ENCODE measurements around the gene PTPRQ. TPM values are rescaled to one million over a fixed set of nuclear protein-coding genes. Genes with fewer than 3 reads are reported as not detected.

PTPRQ gene
- total RNA-seq, 1 experiment from 2014 or later: not detected

DNA sequence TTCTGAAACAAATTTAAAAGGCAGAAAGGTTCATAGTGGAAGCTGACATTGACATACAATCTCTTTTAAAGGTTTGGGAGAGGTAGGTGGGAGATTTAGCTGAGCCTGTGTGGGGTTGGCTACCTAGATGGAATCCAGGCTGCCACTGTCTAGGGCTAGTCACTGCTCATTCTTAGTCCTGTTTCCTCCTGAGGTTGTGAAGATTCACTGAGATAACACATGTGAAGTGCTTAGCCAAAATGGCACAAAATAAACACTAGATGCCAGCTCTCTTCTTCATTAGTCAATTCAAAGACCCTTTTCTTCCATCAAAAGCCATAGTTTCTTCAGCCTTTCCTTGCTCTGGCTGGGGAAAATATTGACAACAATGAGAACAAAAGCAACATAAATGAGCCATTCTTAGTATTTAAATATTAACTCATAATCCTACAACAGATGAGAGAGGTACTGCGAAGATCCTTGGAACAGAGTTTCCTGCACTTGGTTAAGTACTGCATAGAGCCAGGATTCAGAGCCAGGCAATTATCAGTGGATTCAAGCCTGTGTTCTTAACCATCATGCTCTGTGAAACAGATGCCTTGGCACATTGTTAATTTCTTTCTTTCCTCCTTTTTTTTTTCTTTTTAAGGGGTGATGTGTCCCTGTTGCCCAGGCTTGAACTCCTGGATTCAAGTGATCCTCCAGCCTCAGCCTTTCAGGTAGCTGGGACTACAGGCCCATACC lies 266.9 kb downstream of the PTPRQ start:
- Mint-ChIP-seq H3K4me1 (ENCODE audit: low read depth, unreplicated experiment) (no peaks in the 10 kb centered on the region), H3K27me3 (ENCODE audit: unreplicated experiment) (no peaks in the 10 kb centered on the region), H3K36me3 (ENCODE audit: insufficient read depth, unreplicated experiment) (peaks cover 3% of the 10 kb centered on the region), H3K9me3 (ENCODE audit: low read depth, unreplicated experiment) (no peaks in the 10 kb centered on the region), H3K27ac (ENCODE audit: unreplicated experiment) (no peak overlapping the region), H3K4me3 (ENCODE audit: low read depth, unreplicated experiment) (no peak overlapping the region)
- intact Hi-C loops (cut with micrococcal nuclease; ENCODE audit: unreplicated experiment): no loop called here
- no TSS peak for BruUV-seq (replicated peaks)
- TF ChIP-seq, protein P1, sequence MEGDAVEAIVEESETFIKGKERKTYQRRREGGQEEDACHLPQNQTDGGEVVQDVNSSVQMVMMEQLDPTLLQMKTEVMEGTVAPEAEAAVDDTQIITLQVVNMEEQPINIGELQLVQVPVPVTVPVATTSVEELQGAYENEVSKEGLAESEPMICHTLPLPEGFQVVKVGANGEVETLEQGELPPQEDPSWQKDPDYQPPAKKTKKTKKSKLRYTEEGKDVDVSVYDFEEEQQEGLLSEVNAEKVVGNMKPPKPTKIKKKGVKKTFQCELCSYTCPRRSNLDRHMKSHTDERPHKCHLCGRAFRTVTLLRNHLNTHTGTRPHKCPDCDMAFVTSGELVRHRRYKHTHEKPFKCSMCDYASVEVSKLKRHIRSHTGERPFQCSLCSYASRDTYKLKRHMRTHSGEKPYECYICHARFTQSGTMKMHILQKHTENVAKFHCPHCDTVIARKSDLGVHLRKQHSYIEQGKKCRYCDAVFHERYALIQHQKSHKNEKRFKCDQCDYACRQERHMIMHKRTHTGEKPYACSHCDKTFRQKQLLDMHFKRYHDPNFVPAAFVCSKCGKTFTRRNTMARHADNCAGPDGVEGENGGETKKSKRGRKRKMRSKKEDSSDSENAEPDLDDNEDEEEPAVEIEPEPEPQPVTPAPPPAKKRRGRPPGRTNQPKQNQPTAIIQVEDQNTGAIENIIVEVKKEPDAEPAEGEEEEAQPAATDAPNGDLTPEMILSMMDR (IDR thresholded peaks at IDR 0.05; ENCODE audit: unreplicated experiment): no peak
- no peak for DNase-seq
- CTCF ChIA-PET: no interaction called here

DNA sequence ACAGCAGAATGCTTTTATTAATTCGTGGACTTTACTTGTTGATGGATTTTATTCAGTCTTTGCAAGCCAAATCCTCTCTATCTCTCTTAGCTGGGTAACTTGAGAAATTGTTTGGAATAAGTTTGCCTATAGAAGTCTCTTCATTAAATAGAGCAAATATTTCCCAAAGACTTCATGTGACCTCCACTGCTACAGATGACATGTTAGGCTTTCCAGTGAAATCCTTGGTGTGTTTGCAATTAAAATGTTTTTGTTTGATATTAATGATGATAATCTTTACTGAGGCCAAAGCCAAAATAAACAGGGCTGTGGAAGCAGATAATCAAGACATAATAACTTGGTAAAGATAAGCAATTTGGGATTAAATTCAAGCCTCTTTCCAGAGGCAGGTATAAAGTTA lies 267.8 kb downstream of the PTPRQ start:
- no peaks in the 10 kb centered on the region for H3K27me3 Mint-ChIP-seq (ENCODE audit: unreplicated experiment)
- no peak overlapping the region for H3K4me3 Mint-ChIP-seq (ENCODE audit: low read depth, unreplicated experiment)
- BruUV-seq (replicated peaks): no TSS peak
- intact Hi-C loops (cut with micrococcal nuclease; ENCODE audit: unreplicated experiment): no loop called here
- no peaks in the 10 kb centered on the region for H3K36me3 Mint-ChIP-seq (ENCODE audit: insufficient read depth, unreplicated experiment)
- DNase-seq: no peak
- TF ChIP-seq, protein P1 (IDR thresholded peaks at IDR 0.05; ENCODE audit: unreplicated experiment): no peak
- CTCF ChIA-PET: no interaction called here
- H3K27ac Mint-ChIP-seq (ENCODE audit: unreplicated experiment): no peak overlapping the region
- H3K4me1 Mint-ChIP-seq (ENCODE audit: low read depth, unreplicated experiment): no peaks in the 10 kb centered on the region
- H3K9me3 Mint-ChIP-seq (ENCODE audit: low read depth, unreplicated experiment): no peaks in the 10 kb centered on the region

DNA sequence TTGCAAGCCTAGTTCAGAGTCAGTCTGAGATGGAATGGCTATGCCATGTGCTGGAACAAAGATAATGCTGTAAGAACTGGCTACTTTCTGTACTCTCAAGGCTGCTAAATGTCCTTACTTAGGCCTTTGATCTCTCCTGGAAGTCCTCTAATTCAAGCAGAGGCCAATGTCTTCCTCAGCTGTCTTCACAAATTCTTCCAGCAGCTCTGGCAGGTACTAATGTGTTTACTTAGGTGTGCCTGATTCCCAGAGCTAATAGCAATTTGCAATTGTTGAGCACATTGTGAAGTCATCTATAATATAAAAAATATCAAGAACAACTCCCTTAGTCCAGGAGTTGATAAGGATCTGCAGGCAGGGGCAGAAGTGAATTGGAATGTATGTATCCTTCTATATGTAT lies 268.8 kb downstream of the PTPRQ start:
- H3K4me3 Mint-ChIP-seq (ENCODE audit: low read depth, unreplicated experiment): no peak overlapping the region
- BruUV-seq (replicated peaks): no TSS peak
- H3K36me3 Mint-ChIP-seq (ENCODE audit: insufficient read depth, unreplicated experiment): no peaks in the 10 kb centered on the region
- no peak overlapping the region for H3K27ac Mint-ChIP-seq (ENCODE audit: unreplicated experiment)
- H3K9me3 Mint-ChIP-seq (ENCODE audit: low read depth, unreplicated experiment): no peaks in the 10 kb centered on the region
- intact Hi-C loops (cut with micrococcal nuclease; ENCODE audit: unreplicated experiment): no loop called here
- no peaks in the 10 kb centered on the region for H3K27me3 Mint-ChIP-seq (ENCODE audit: unreplicated experiment)
- DNase-seq: no peak
- TF ChIP-seq, protein P1 (IDR thresholded peaks at IDR 0.05; ENCODE audit: unreplicated experiment): no peak
- CTCF ChIA-PET: no interaction called here
- no peaks in the 10 kb centered on the region for H3K4me1 Mint-ChIP-seq (ENCODE audit: low read depth, unreplicated experiment)

DNA sequence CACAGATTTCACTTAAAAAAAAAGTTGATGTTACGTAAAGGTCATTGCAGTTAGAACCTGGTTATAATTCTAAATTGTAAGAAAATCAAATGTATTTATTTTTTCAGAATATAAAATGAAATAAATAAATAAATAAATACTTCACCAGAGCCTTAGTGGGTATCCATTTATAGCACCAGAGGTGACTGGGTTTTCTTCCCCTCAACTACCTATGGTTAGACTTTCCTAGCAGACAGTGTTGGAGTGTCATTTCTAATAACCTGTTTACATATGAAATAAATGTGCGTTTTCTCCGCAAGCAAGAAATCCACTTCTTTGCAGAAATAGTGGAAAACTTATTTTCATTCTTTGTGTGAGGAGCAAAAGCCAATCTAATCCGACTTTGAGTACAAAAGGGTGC lies 269.4 kb downstream of the PTPRQ start:
- TF ChIP-seq, protein P1 (IDR thresholded peaks at IDR 0.05; ENCODE audit: unreplicated experiment): no peak
- Mint-ChIP-seq H3K9me3 (ENCODE audit: low read depth, unreplicated experiment) (no peaks in the 10 kb centered on the region), H3K4me1 (ENCODE audit: low read depth, unreplicated experiment) (no peaks in the 10 kb centered on the region), H3K36me3 (ENCODE audit: insufficient read depth, unreplicated experiment) (no peaks in the 10 kb centered on the region), H3K27ac (ENCODE audit: unreplicated experiment) (no peak overlapping the region), H3K27me3 (ENCODE audit: unreplicated experiment) (no peaks in the 10 kb centered on the region), H3K4me3 (ENCODE audit: low read depth, unreplicated experiment) (no peak overlapping the region)
- BruUV-seq (replicated peaks): no TSS peak
- no peak for DNase-seq
- intact Hi-C loops (cut with micrococcal nuclease; ENCODE audit: unreplicated experiment): no loop called here
- CTCF ChIA-PET: no interaction called here
